ENCODE results near the gene SUN2.

DNA sequence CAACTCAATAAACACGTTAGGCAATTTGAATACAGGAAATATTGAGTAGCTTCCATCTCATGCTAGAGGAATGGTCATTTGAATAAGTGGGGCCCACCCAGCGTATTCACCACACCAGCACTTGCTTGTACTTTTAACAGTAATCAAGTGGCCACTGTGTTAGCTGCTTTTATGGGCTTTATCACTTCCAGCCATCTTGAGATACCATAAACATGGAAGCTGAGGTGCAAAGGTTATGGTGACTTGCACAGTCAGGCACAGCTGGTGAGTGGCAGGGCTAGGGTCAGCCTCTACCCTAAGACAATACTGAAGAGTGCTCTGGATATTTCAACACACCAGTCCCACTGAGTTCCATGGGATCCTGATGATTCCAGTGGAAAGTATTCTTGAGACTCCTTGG is 61.7 kb downstream of the SUN2 start:
- TF ChIP-seq CTCF (IDR thresholded peaks at IDR 0.05), result no peak
- no peak for TF ChIP-seq POLR2A (IDR thresholded peaks at IDR 0.05)
- no peak for TF ChIP-seq POLR2AphosphoS5 (IDR thresholded peaks at IDR 0.05)
